Colonic mucosa (tissue), 4 donors: ENCODE measurements around the gene RDH11. TPM values are rescaled to one million over a fixed set of nuclear protein-coding genes. Genes with fewer than 3 reads are reported as not detected.

Experiments used
- DNase-seq: peaks from one replicate; pipeline ENCODE4 v3.0.0-alpha.2; 2020
- H3K27ac ChIP-seq: fragments of 200-600 bp; one replicate; pipeline ENCODE4 v1.8.0; 2021
- H3K27me3 ChIP-seq: fragments of 200-600 bp; one replicate; pipeline ENCODE4 v1.8.0; 2021
- H3K36me3 ChIP-seq: fragments of 200-600 bp; one replicate; pipeline ENCODE4 v1.8.0; 2021
- H3K4me1 ChIP-seq: fragments of 200-600 bp; one replicate; pipeline ENCODE4 v1.8.0; 2021; ENCODE audit warnings: mild to moderate bottlenecking
- H3K4me3 ChIP-seq: fragments of 200-600 bp; one replicate; pipeline ENCODE4 v1.8.0; 2021
- H3K9ac ChIP-seq, 2 donors: one replicate each; pipeline ENCODE4 v1.7.0; 2013; ENCODE audit warnings: control low read depth in 2 of 2, low read depth in 2 of 2, low read length in 2 of 2
- H3K9me3 ChIP-seq: fragments of 200-600 bp; one replicate; pipeline ENCODE4 v1.8.0; 2021
- intact Hi-C: fragments of 100-400 bp; cut with DNase I; formaldehyde crosslinking; loops from one replicate; pipeline ENCODE4 v1.14.1; 2022
- total RNA-seq, 2 donors: library from RNA; stranded (reverse); fragmentation: NEBNext Ultra II Directional in 1 of 2; extraction: Animal tissue kit (Norgen Biotek cat#: 25700) in 1 of 2; gene quantifications; one replicate each; pipeline ENCODE4 v1.2.1, GENCODE V29; 2021
- TF ChIP-seq, protein P1 (sequence below): fragments of 200-600 bp; IDR thresholded peaks from one replicate; pipeline ENCODE4 v1.8.0; 2022; ENCODE audit warnings: antibody characterized with exemption, mild to moderate bottlenecking
- donor health status: healthy.
- donor health status: DM: no; HTN: no; CAD: no.
- donor health status: DM: no; HTN: no; CAD: no.

Gene RDH11
- total RNA-seq, 2 donors from 2014 or later, result 60.0 to 81.7 TPM

DNA sequence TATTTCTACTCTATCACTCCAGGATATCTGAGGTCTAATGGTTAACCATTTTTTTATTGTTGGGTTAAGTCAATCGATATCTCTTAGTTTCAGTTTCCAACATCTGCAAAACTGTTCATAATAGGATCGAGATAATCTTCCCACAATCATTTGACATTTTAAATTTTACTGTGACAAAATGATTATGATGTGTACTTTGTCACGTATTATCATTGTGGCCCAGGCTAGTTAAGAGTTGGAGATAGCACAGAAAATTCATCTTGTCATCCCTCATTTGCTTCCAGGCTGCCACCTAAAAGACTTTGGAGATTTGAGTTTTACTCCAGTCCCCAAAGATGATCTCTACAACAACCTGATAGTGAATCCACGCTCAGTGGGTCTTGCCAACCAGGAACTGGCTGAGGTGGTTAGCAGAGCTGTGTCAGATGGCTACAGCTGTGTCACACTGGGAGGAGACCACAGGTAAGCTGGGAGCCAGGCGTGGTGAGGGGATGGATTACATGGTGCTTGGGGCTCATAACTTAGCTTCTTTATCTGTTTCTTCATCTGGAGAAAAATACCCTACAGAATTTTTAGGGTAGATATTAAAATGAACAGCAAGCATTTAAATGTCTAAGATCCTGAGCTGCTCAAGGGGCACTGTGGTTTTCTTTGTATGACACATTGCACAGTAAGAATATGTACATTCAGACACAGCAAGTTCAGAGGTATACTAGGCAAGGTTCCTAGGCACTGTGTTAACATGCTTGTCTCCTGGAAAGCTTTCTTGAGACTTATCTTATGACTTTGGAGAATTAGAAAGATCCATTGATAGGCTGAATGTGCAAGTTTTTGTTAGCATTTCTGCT, 53.4 kb downstream of the RDH11 start:
- intact Hi-C loops, result no loop called here
- no peak overlapping the region for H3K27ac ChIP-seq
- DNase-seq, result no peak
- no peak overlapping the region for H3K4me3 ChIP-seq
- no peak overlapping the region for H3K9ac ChIP-seq
- no peaks in the 10 kb centered on the region for H3K4me1 ChIP-seq
- no peaks in the 10 kb centered on the region for H3K27me3 ChIP-seq
- TF ChIP-seq, protein P1, sequence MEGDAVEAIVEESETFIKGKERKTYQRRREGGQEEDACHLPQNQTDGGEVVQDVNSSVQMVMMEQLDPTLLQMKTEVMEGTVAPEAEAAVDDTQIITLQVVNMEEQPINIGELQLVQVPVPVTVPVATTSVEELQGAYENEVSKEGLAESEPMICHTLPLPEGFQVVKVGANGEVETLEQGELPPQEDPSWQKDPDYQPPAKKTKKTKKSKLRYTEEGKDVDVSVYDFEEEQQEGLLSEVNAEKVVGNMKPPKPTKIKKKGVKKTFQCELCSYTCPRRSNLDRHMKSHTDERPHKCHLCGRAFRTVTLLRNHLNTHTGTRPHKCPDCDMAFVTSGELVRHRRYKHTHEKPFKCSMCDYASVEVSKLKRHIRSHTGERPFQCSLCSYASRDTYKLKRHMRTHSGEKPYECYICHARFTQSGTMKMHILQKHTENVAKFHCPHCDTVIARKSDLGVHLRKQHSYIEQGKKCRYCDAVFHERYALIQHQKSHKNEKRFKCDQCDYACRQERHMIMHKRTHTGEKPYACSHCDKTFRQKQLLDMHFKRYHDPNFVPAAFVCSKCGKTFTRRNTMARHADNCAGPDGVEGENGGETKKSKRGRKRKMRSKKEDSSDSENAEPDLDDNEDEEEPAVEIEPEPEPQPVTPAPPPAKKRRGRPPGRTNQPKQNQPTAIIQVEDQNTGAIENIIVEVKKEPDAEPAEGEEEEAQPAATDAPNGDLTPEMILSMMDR, result no peak
- H3K9me3 ChIP-seq, result no peaks in the 10 kb centered on the region
- no peaks in the 10 kb centered on the region for H3K36me3 ChIP-seq

DNA sequence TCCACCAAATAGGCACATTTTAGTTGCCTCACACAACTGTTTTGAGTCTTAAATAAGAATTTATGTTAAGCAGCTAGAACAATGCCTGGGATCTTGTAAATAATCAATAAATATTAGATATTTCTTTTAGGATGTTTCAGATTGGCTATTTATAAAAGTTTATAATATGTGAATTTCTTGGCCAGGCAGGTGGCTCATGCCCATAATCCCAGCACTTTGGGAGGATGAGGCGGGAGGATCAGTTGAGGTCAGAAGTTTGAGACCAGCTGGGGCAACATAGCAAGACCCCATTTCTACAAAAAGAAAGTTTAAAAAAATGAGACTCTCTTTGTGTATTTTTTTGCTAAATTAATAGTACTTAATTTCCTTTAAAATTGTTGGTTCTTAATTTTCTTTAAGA, 54.1 kb downstream of the RDH11 start:
- TF ChIP-seq, protein P1, result no peak
- intact Hi-C loops, result no loop called here
- no peaks in the 10 kb centered on the region for H3K9me3 ChIP-seq
- no peaks in the 10 kb centered on the region for H3K4me1 ChIP-seq
- no peaks in the 10 kb centered on the region for H3K36me3 ChIP-seq
- no peak overlapping the region for H3K27ac ChIP-seq
- no peak overlapping the region for H3K4me3 ChIP-seq
- no peak for DNase-seq
- no peak overlapping the region for H3K9ac ChIP-seq
- H3K27me3 ChIP-seq, result no peaks in the 10 kb centered on the region

DNA sequence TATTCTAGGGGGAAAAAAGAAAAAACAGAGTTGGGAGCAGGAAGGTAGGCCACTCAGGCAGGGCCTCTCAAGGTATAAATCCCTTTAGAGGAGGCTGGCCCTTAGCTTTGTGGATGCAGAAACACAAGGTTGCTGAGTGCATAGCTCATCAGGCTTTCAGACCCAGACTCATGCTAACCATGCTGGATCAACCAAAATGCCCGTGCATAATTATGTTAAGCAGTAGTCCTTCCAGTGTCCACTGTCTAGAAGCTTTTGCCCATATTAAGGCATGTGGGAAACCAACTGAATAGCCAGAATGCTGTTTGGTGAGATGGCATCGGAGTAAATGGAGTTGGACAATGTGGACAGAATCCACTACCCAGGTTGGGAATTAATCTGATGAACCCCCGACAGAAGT, 56.9 kb downstream of the RDH11 start:
- H3K36me3 ChIP-seq, result no peaks in the 10 kb centered on the region
- no peak overlapping the region for H3K4me3 ChIP-seq
- H3K9ac ChIP-seq, result no peak overlapping the region
- TF ChIP-seq, protein P1, result no peak
- no peaks in the 10 kb centered on the region for H3K27me3 ChIP-seq
- no peak for DNase-seq
- H3K4me1 ChIP-seq, result no peaks in the 10 kb centered on the region
- intact Hi-C loops, result no loop called here
- H3K27ac ChIP-seq, result no peak overlapping the region
- no peaks in the 10 kb centered on the region for H3K9me3 ChIP-seq

DNA sequence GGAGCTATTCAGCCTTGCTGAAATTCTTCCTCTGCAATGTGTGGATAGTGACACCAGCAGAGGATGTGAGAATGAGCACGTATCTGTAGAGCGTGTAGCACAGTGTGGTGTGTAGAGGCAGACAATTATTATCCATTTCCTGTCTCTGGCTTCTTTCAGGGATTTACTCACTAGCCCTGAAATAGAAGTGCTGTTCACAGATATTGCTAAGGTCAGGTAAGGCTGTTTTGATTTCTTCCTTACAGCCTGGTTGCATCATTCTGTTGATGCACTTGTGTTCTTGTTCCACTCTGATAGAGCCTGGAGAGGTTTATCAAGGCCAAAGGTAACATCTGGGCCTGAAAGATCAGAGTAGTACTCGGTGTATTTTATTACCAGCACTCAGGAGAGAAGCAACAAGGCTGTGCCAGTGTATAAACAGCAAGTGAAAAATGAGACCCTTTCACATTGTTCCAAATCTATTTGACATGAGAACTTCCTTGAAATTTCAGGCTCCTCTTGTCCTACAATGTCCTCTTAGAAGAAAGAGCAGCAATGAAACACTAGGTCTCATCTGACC, 59.1 kb downstream of the RDH11 start:
- H3K27ac ChIP-seq, result no peak overlapping the region
- no peak overlapping the region for H3K9ac ChIP-seq
- H3K36me3 ChIP-seq, result no peaks in the 10 kb centered on the region
- no peak for DNase-seq
- intact Hi-C loops, result no loop called here
- H3K27me3 ChIP-seq, result no peaks in the 10 kb centered on the region
- TF ChIP-seq, protein P1, result no peak
- no peaks in the 10 kb centered on the region for H3K9me3 ChIP-seq
- no peaks in the 10 kb centered on the region for H3K4me1 ChIP-seq
- H3K4me3 ChIP-seq, result no peak overlapping the region

DNA sequence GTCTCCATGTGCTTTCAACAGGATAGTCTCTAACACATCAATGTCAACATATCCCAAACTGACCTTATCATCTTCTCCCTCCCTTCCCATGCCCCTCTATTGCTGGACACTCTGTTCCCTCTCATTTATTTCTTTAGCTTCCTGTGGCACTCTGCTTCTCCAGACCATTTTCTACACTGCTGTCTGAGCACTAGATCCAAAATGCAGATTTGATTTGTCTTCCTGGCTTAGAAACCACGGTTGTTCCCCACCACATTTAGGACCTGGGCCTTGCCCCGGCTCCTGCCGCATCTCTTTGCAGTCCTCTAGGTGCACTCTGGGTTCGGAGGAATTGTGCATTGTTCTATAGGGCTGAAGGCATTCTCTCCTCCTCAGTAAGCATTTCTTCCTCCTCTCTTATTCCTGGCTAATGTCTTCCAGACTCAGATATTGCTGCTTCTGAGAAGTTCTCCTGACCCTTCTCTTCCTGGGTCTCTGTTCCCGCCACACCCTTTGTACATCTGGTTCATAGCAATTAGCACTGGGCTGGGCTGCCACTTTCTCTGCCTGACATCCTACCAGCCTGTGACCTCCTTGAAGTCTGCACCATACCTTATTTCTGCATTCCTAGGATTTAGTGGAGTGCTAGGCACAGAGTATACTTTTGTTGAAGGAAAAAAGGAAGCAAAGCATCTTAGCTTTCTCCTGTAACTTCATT, 62.0 kb downstream of the RDH11 start:
- Histone ChIP-seq H3K27me3 (no peaks in the 10 kb centered on the region), H3K4me1 (no peaks in the 10 kb centered on the region), H3K4me3 (no peak overlapping the region), H3K9ac (no peak overlapping the region), H3K9me3 (no peaks in the 10 kb centered on the region), H3K27ac (no peak overlapping the region), H3K36me3 (no peaks in the 10 kb centered on the region)
- DNase-seq, result no peak
- TF ChIP-seq, protein P1, result no peak
- intact Hi-C loops, result no loop called here
